Lower leg skin (tissue), 3 donors: ENCODE results near the gene ZMAT3.

Experiments
- CTCF ChIP-seq, 3 donors: fragments of 450-650 bp; IDR thresholded peaks; one replicate each; pipeline ENCODE4 v1.5.1; 2016; ENCODE audit warnings: antibody characterized with exemption in 3 of 3, mild to moderate bottlenecking in 3 of 3, moderate library complexity in 2 of 3
- POLR2A ChIP-seq, 2 donors: fragments of 450-650 bp; IDR thresholded peaks; one replicate each; pipeline ENCODE4 v1.6.1; 2016 to 2017; ENCODE audit warnings: antibody characterized with exemption in 2 of 2, mild to moderate bottlenecking in 1 of 2, moderate library complexity in 1 of 2

- TF ChIP-seq CTCF (IDR thresholded peaks at IDR 0.05) (no peak), POLR2A (IDR thresholded peaks at IDR 0.05) (no peak)
Measured at GRCh38 chr3:179079537-179079936, 7.9 kb upstream of the ZMAT3 start.
